SU-DHL-6 (cell line): ENCODE measurements around the gene NMNAT1.
"Not testable (repeated sequence)": the region's sequence is repeated elsewhere in the genome, so short reads cannot be mapped to it uniquely, and the experiment has no call there.

Source experiments
- CTCF ChIP-seq: fragments of 200-600 bp; sonication (generic); IDR thresholded peaks from one replicate; pipeline ENCODE4 v1.5.1; 2017; ENCODE audit warnings: antibody characterized with exemption, mild to moderate bottlenecking, low read length, moderate library complexity; ENCODE audit not compliant: insufficient read depth, poor library complexity, severe bottlenecking
- EZH2phosphoT487 ChIP-seq: fragments of 200-600 bp; sonication (generic), shearing (Covaris generic); conservative IDR thresholded peaks from 2 replicates; pipeline ENCODE4 v1.6.1; 2018; ENCODE audit warnings: mild to moderate bottlenecking, antibody characterized with exemption, low read length, moderate library complexity, mixed read lengths

DNA sequence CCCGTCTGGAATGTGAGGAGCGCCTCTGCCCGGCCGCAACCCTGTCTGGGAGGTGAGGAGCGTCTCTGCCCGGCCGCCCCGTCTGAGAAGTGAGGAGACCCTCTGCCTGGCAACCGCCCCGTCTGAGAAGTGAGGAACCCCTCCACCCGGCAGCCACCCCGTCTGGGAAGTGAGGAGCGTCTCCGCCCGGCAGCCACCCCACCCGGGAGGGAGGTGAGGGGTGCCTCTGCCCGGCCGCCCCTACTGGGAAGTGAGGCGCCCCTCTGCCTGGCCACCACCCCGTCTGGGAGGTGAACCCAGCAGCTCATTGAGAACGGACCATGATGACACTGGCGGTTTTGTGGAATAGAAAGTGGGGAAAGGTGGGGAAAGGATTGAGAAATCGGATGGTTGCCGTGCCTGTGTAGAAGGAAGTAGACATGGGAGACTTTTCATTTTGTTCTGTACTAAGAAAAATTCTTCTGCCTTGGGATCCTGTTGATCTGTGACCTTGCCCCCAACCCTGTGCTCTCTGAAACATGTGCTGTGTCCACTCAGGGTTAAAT is 85.8 kb downstream of the NMNAT1 start:
- TF ChIP-seq CTCF, EZH2phosphoT487: not testable (repeated sequence)
